GM19099 (cell line): ENCODE results near the gene IL10.

Experiments used
- POLR2A ChIP-seq: IDR thresholded peaks from 3 replicates; pipeline ENCODE4 v1.6.1; 2011; ENCODE audit warnings: low read depth; ENCODE audit not compliant: insufficient read length; ENCODE audit errors: extremely low read depth

IL10 gene

GRCh38 chr1:206772243-206772937, at the start of gene IL10:
IL10 (minus strand) TSS chr1:206772494; CDS start chr1:206772435, 59 bp downstream.
- peak; percentile 52 for TF ChIP-seq POLR2A

- TF ChIP-seq POLR2A = no peak
These were observed 49.2 kb upstream of the IL10 start for GRCh38 chr1:206821493-206821892.

- TF ChIP-seq POLR2A = no peak
These were observed 44.3 kb upstream of the IL10 start for GRCh38 chr1:206816390-206817287.

- TF ChIP-seq POLR2A = no peak
These were observed 42.5 kb upstream of the IL10 start for GRCh38 chr1:206814716-206815341.

DNA sequence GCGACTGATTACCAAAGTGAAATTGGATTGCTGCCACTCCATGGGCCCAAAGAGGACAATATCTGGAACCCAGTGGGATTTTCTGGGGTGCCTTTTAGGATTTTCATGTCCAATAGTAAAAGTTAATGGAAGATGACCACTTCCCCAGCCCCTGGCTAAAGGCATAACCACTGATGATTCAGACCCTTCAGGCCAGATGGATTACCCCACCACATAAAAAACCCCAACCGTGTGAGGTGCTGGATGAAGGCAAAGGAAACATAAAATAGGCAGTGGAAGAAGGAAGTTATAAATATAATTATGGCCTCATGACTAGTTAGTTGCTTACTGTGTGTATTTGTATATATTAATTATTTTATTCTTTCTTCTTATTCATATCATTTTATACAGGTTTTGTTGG, 40.2 kb upstream of the IL10 start:
- TF ChIP-seq POLR2A = no peak

GRCh38 chr1:206809504-206810084, 37.3 kb upstream of the IL10 start:
- no peak for TF ChIP-seq POLR2A

GRCh38 chr1:206808615-206809014, 36.3 kb upstream of the IL10 start:
- TF ChIP-seq POLR2A = no peak

- no peak for TF ChIP-seq POLR2A
These were observed 33.1 kb upstream of the IL10 start for GRCh38 chr1:206805357-206805756.

GRCh38 chr1:206804156-206804737, 32.0 kb upstream of the IL10 start:
- no peak for TF ChIP-seq POLR2A

DNA sequence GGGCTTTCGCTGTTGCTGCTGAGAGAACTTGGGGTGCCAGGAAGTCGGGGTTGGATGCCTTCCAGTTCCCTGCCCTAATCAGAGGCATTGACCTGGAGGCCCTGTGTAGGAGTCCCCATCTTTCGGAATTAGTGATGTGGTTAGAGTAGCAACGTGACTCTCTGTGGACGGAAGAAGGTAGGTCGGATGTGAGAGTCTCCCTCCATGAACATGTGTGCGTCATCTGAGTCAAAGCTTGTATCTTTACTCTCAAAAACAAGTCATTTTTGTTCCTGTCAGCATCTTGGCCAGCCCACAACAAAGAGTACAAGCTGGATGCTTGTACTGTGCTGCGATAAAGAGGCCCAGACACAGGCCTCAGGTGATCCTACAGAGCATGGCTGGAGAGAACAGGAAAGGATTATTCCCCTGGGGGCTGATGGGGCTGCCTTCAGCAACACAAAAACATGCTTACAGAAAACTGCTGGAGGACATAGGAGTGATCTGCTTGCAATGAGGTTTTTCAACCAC, 31.0 kb upstream of the IL10 start:
- TF ChIP-seq POLR2A = no peak

GRCh38 chr1:206802401-206802800, 30.1 kb upstream of the IL10 start:
- no peak for TF ChIP-seq POLR2A

- TF ChIP-seq POLR2A = no peak
These were observed 29.2 kb upstream of the IL10 start for GRCh38 chr1:206801467-206801866.

- TF ChIP-seq POLR2A = no peak
These were observed 28.6 kb upstream of the IL10 start for GRCh38 chr1:206800891-206801290.

DNA sequence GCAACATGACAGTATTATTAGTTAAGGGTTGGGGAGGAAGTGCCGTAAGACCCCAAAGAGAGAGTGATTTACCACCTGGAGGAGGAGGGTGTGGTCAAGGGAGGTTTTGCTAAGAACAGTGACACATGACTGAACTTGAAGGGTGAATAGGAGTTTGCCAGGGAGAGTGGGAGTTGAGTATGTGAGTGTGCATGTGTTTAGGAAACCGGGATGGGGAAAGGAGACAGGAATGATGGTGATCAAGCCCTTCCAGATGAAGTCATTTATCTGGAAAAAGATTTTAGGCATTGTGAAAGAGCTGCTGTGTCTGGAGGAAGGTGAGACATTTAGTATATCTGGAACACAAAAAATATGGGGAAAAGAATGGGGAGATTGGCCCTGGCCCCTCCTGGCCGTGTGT, 28.1 kb upstream of the IL10 start:
- no peak for TF ChIP-seq POLR2A

- no peak for TF ChIP-seq POLR2A
These were observed 27.0 kb upstream of the IL10 start for GRCh38 chr1:206799311-206799710.
